ENCODE results near the gene AIFM1.

GRCh38 chrX:130105244-130105643 lies 60.4 kb downstream of the AIFM1 start:
- no peak for TF ChIP-seq CTCF (IDR thresholded peaks at IDR 0.05)
- TF ChIP-seq POLR2A (IDR thresholded peaks at IDR 0.05) = no peak

Data from body of pancreas (tissue), 4 donors.